Left renal cortex interstitium (tissue), 4 donors: ENCODE results near the gene FSTL5. TPM values are rescaled to one million over a fixed set of nuclear protein-coding genes. Genes with fewer than 3 reads are reported as not detected.
A peak's percentile ranks its signal among the peaks of the same experiment; 100 is the strongest.

Source experiments
- DNase-seq, 4 donors: peaks; one replicate each; pipeline ENCODE4 v3.0.0-alpha.2; 2013; ENCODE audit warnings: low read depth in 4 of 4, low spot score in 2 of 4, missing footprints in 1 of 4
- polyA plus RNA-seq, 4 donors: library from polyadenylated mRNA; unstranded; fragments of 120-200 nt; gene quantifications; one replicate each; pipeline ENCODE4 v1.2.1, GENCODE V29; 2013; ENCODE audit not compliant: insufficient read length in 4 of 4

FSTL5 gene
- polyA plus RNA-seq, 4 donors = 2.2 to 3.5 (median 2.6) TPM

- no peak for DNase-seq
Measured at GRCh38 chr4:161629694-161630441, 533.9 kb downstream of the FSTL5 start.

GRCh38 chr4:161604516-161605300 lies 559.1 kb downstream of the FSTL5 start:
- DNase-seq = no peak

GRCh38 chr4:161601011-161601410 lies 562.8 kb downstream of the FSTL5 start:
- no peak for DNase-seq

- no peak for DNase-seq
Measured at GRCh38 chr4:161595230-161595771, 568.5 kb downstream of the FSTL5 start.

GRCh38 chr4:161585011-161585410 lies 578.8 kb downstream of the FSTL5 start:
- DNase-seq = no peak

DNA sequence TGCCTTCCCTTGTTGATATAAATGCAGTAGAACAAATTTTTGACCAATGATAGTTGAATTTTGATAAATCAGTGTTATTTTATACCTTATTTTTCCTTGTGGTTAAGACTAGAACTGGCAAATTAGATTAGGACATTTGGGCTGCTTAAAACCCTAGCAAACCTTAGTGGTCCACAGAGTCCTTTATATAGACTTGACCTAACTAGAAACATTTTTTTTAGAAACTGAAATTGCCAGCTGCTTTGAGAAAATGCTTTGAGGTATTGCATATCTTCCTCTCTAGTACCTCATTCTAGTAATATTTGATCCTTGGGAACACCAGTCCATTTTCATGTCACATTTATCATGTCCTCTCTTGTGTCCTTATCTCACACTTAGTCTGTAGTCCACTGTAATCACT lies 580.3 kb downstream of the FSTL5 start:
- no peak for DNase-seq

DNA sequence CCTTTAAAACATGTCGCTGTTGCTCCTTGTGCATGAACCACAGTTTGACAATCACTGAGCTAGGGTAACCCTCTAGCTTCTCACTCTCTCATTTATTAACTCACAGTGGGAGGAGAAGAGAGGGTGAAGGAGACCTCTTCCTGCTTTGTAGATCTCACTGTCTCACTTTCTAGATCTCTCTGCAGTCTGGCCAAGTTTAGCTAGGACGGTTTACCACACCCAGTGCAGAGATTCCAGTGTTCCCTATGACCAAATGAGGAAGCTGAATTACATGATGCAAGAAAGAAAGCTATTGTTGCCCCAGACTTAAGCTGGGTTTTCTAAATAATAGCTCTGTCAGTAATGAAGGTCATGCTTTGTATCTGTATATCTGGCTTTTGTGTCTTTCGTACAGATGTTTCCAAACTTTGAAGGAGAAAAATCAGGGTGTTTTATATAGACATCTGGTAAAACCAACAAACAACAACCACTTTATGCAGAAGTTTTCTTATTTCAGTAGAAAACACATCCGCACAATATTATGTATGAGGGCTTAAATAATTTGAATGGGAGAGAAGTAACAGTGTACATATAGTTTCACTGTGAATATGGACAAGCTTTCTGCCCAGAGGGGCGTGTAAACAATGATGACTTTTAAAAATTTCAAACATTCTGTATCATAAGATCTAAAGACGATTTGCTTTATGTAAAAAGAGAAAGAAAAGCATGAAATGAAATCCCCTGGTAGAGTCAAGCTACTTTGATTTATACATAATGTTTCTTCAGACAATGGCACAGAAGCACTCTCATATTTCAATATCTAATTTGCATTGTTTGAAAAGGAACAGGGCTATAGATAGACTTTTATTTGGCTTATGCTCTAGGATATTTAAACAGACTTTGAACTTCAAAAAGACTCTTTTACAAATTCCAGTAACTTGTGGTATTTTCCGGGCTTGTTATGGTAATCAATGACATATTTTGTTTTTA lies 582.3 kb downstream of the FSTL5 start:
- DNase-seq = no peak

GRCh38 chr4:161577579-161578301 lies 586.1 kb downstream of the FSTL5 start:
- DNase-seq = no peak

DNA sequence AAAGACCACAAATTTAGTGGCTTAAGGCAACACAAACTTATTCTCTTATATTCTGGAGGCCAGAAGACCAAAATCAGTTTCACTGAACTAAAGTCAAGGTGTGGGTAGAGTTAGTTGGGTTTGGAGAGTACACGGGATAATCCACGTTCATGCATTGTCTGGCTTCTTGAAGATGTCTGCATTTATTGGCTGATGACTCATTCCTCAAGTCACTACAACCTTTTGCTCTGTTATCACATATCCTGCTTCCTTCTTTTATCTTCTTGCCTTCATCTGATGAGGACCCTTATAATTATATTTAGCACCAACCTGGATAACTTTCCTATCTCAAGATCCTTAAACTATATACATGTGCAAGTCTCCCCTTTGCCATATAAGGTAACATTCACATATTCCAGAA lies 590.0 kb downstream of the FSTL5 start:
- no peak for DNase-seq

- no peak for DNase-seq
Measured at GRCh38 chr4:161564230-161564834, 599.5 kb downstream of the FSTL5 start.

DNA sequence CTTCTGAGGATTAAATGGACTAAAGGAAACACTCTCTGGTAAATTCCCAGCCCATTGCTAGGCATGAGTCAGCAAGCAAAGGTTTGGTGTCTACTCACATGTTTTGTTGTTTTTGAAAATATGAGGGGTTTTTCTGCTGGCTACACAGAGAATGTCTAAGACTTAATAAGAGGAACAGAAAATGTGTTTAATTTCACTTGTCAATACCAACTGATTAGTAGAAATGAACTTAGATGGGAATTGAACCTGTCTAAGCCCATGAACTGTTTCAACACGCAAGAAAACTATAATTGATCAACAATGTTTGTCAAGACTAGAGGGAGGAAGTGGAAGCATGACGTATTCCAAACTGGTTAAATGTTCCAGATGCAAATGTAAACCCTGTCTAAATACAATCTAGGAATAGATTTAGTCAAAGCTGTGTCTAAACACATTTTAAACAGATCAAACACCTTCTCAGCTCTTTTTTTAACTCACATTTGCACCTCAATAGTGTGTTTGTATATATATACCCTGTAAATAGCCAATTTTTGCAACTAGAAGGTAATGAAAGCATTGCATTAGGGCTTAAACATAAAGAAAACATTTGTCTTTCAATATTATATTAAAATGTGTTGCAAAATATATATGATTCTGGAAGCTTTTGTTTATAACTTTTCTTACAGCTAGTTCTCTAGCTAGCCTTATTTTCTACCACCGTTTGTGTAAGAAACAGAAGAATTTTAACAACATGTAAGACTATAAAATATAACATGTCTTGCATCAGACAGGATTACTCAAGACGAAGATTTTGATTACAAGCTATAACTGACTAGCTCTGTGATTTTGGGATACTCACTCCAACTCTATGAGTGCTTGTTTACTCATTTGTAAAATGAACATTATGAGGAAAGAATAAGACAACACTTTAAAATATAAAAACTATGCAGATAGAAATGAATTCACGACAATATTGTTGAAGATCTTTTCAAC lies 607.8 kb downstream of the FSTL5 start:
- no peak for DNase-seq

- DNase-seq = peak in 1 of 4 donors; percentile 9
Measured at GRCh38 chr4:161554372-161554990, 609.3 kb downstream of the FSTL5 start.

GRCh38 chr4:161546902-161547301 lies 616.9 kb downstream of the FSTL5 start:
- DNase-seq = no peak

DNA sequence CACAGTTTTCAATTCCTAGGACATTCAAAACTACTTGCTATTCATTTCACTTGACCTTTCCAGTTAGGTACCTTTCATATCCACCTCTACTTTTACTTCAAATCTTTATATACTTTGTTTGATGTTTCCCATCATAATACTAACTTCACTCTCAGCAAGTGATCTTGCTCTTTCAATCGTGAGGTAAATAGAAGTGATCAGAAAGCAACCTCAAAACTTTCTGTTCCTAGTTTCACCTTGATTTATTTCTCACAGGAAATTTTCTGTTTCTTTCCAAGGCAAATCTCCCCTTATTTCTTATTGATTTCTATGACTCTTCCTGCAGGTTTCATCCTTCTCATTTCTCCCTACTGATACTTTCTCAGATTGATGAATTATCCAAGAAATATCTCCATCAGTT lies 623.5 kb downstream of the FSTL5 start:
- no peak for DNase-seq

DNA sequence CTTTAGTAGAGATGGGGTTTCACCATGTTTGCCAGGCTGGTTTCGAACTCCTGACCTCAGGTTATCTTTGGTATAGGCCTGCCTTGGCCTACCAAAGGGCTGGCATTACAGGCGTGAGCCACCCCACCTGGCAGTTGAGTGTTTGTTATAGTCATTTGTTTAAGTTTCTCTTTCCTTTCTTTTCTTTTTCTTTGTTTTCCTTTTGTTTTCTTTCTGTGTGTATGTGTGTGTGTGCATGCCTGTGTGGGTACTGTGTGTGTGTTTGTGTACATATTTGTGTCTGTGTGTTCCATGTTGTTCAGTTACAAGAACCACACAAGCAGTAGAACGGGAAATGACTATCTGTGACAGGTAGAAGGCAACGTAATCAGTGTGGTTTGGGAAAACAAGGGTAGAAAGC lies 624.9 kb downstream of the FSTL5 start:
- no peak for DNase-seq

DNA sequence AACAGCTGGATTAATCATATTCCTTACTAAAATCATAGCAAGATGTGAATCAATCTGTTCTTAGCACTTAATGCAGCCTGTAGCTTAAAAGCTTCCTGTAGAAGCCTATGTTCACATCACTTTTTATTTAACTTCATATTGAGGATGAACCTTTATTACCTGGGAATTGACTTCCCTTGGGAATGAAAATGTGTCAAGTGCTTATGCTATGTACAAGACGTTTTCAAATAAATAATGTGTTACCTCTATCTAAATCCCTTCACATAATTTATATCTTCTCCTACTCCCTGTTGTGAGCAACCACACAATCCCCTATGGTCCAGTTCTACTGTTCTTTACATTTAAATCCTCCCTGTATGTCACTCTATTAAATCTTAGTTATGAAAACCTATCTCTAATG lies 633.1 kb downstream of the FSTL5 start:
- no peak for DNase-seq

DNA sequence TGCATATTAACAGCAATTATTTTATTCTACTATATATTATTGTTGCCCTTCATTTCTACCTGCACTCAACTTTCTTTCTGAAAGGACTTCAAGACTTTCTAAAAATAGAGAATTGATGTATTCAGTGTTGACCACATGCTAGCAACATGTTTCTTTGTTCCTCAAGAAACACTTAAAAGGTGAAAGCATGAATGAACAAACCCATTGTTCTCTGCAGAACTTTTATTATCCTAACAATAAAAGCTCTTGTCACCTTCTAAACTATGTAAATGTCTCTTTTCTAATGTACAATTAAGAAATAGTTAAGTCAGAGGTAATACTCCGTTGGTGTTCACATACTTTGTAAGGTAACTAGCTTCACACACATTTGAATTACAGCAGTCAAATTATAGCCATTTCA lies 638.7 kb downstream of the FSTL5 start:
- DNase-seq = no peak

DNA sequence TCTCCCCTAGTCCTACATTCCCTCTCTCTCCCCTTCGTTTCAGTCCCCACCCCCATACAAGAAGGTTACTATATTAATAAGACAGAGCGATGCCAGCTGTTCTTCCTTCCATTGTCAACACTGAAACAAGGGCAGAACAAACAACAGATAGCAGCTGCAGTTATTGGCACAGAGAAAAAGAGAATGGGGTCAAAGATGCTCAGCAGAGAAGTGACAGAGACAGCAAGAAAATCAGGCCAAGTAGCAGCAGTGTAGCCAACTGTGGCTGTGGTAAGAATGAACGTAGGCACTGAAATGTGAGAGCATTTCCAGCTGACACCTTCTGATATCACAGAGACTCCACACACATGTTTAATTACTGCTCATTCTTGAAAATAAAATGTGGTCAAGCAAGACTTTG lies 641.8 kb downstream of the FSTL5 start:
- DNase-seq = no peak
